GM21529 (cell line): ENCODE data around the gene KRT37.

Experiments used
- ATAC-seq: cut with Tn5 transposase; IDR thresholded peaks from one replicate; pipeline ENCODE4 v1.9.1; 2021; ENCODE audit not compliant: unreplicated experiment

The KRT37 gene

DNA sequence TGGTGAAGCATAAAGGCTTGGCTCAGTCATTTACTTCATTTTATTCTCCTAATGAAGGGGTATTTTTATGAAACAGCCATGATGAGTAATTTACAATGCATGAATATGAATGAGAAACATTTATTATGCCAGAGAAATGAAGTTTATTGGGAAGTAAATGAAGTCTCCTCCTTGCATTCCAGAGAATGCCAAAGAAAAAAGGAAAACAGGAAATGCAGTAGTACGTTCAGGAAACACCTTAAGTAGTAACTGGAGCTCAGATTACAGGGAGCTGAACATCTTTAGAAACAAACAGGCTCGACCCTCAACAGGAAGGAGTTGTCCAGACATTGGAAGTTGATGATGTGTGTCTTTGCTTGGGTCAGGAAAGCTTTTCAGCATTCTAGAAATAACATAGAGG lies 46.8 kb downstream of the KRT37 start:
- no peak for ATAC-seq
